ENCODE measurements around the gene ZCCHC4.

ZCCHC4 gene

GRCh38 chr4:25299476-25300203 lies 12.9 kb upstream of the ZCCHC4 start:
- Histone ChIP-seq H3K27ac (no peak overlapping the region), H3K9ac (ENCODE audit: insufficient read length) (no peak overlapping the region), H3K36me3 (ENCODE audit: insufficient read depth, low read length) (no peaks in the 10 kb centered on the region), H3K4me3 (no peak overlapping the region), H3K9me3 (ENCODE audit: low read depth, low read length) (no peaks in the 10 kb centered on the region)
- no peak for DNase-seq (ENCODE audit: low read depth, low spot score)
- TF ChIP-seq POLR2AphosphoS5 (IDR thresholded peaks at IDR 0.05; ENCODE audit: borderline replicate concordance, low read depth, low read length) (no peak), EZH2 (IDR thresholded peaks at IDR 0.05) (no peak), FOXP2 (optimal IDR thresholded peaks at IDR 0.05; ENCODE audit: control extremely low read depth, extremely low read length, insufficient read depth) (no peak)

- Histone ChIP-seq H3K27ac (no peak overlapping the region), H3K36me3 (ENCODE audit: insufficient read depth, low read length) (no peaks in the 10 kb centered on the region), H3K9ac (ENCODE audit: insufficient read length) (no peak overlapping the region), H3K9me3 (ENCODE audit: low read depth, low read length) (no peaks in the 10 kb centered on the region), H3K4me3 (no peak overlapping the region)
- TF ChIP-seq FOXP2 (optimal IDR thresholded peaks at IDR 0.05; ENCODE audit: control extremely low read depth, extremely low read length, insufficient read depth) (no peak), POLR2AphosphoS5 (IDR thresholded peaks at IDR 0.05; ENCODE audit: borderline replicate concordance, low read depth, low read length) (no peak), EZH2 (IDR thresholded peaks at IDR 0.05) (no peak)
- no peak for DNase-seq (ENCODE audit: low read depth, low spot score)
These were observed 11.1 kb upstream of the ZCCHC4 start for GRCh38 chr4:25301471-25301870.

DNA sequence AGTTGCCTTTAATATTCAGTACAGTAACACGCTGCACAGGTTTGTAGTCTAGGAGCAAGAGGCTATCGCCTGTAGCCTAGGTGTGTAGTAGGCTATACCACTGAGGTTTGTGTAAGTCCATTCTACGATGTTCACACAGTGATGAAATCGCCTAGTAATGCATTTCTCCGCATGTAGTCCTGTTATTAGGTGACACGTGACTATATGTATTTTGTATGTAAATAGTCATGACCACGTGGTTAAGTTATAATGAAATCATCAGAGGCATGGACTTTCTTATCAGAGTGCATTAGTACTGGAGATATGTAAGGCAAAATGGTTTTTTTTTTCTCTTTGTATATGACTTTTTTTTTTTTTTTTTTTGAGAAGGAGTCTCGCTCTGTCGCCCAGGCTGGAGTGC lies 9.9 kb upstream of the ZCCHC4 start:
- H3K36me3 ChIP-seq (ENCODE audit: insufficient read depth, low read length): no peaks in the 10 kb centered on the region
- H3K27ac ChIP-seq: no peak overlapping the region
- DNase-seq (ENCODE audit: low read depth, low spot score): no peak
- TF ChIP-seq FOXP2 (optimal IDR thresholded peaks at IDR 0.05; ENCODE audit: control extremely low read depth, extremely low read length, insufficient read depth) (no peak), EZH2 (IDR thresholded peaks at IDR 0.05) (no peak), POLR2AphosphoS5 (IDR thresholded peaks at IDR 0.05; ENCODE audit: borderline replicate concordance, low read depth, low read length) (no peak)
- no peak overlapping the region for H3K9ac ChIP-seq (ENCODE audit: insufficient read length)
- H3K4me3 ChIP-seq: no peak overlapping the region
- no peaks in the 10 kb centered on the region for H3K9me3 ChIP-seq (ENCODE audit: low read depth, low read length)

GRCh38 chr4:25303578-25303977 lies 9.0 kb upstream of the ZCCHC4 start:
- H3K9ac ChIP-seq (ENCODE audit: insufficient read length): no peak overlapping the region
- no peak for TF ChIP-seq POLR2AphosphoS5 (IDR thresholded peaks at IDR 0.05; ENCODE audit: borderline replicate concordance, low read depth, low read length)
- no peak for TF ChIP-seq EZH2 (IDR thresholded peaks at IDR 0.05)
- no peak for TF ChIP-seq FOXP2 (optimal IDR thresholded peaks at IDR 0.05; ENCODE audit: control extremely low read depth, extremely low read length, insufficient read depth)
- DNase-seq (ENCODE audit: low read depth, low spot score): no peak

GRCh38 chr4:25306518-25307057 lies 6.0 kb upstream of the ZCCHC4 start:
- TF ChIP-seq FOXP2 (optimal IDR thresholded peaks at IDR 0.05; ENCODE audit: control extremely low read depth, extremely low read length, insufficient read depth) (no peak), EZH2 (IDR thresholded peaks at IDR 0.05) (no peak), POLR2AphosphoS5 (IDR thresholded peaks at IDR 0.05; ENCODE audit: borderline replicate concordance, low read depth, low read length) (no peak)

More at GRCh38 chr4:25303578-25303977, 9.0 kb upstream of the ZCCHC4 start:
- Histone ChIP-seq H3K4me3 (no peak overlapping the region), H3K27ac (no peak overlapping the region), H3K36me3 (ENCODE audit: insufficient read depth, low read length) (no peaks in the 10 kb centered on the region), H3K9me3 (ENCODE audit: low read depth, low read length) (no peaks in the 10 kb centered on the region)

DNA sequence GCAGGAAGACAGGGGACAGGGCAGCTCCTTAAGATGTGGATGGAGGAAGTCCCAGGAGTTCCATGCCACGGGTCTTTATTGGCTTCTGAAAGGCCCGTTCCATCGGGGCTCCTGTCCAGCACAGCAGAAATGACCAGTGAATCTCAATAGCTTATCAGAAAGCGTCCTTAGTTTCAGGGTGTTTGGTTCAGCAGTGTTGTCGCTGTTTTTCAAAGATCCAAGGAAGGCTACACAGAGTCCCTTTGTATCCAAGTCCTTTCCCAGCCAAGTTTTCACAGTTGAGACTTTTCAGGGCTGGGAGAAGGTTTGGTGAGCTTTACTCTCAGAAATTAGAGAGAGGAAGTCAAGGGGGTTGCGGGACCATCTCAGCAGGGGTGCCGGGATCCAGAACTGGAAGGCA lies 5.0 kb upstream of the ZCCHC4 start:
- H3K36me3 ChIP-seq (ENCODE audit: insufficient read depth, low read length): no peaks in the 10 kb centered on the region
- DNase-seq (ENCODE audit: low read depth, low spot score): no peak
- H3K4me3 ChIP-seq: no peak overlapping the region
- no peak for TF ChIP-seq EZH2 (IDR thresholded peaks at IDR 0.05)
- no peak for TF ChIP-seq FOXP2 (optimal IDR thresholded peaks at IDR 0.05; ENCODE audit: control extremely low read depth, extremely low read length, insufficient read depth)
- no peak for TF ChIP-seq POLR2AphosphoS5 (IDR thresholded peaks at IDR 0.05; ENCODE audit: borderline replicate concordance, low read depth, low read length)
- H3K9ac ChIP-seq (ENCODE audit: insufficient read length): no peak overlapping the region
- no peak overlapping the region for H3K27ac ChIP-seq
- no peaks in the 10 kb centered on the region for H3K9me3 ChIP-seq (ENCODE audit: low read depth, low read length)

More at GRCh38 chr4:25306518-25307057, 6.0 kb upstream of the ZCCHC4 start:
- no peak overlapping the region for H3K9ac ChIP-seq (ENCODE audit: insufficient read length)
- H3K36me3 ChIP-seq (ENCODE audit: insufficient read depth, low read length): no peaks in the 10 kb centered on the region
- no peaks in the 10 kb centered on the region for H3K9me3 ChIP-seq (ENCODE audit: low read depth, low read length)
- H3K4me3 ChIP-seq: no peak overlapping the region
- no peak overlapping the region for H3K27ac ChIP-seq
- DNase-seq (ENCODE audit: low read depth, low spot score): no peak

- no peak for DNase-seq (ENCODE audit: low read depth, low spot score)
- Histone ChIP-seq H3K27ac (no peak overlapping the region), H3K9ac (ENCODE audit: insufficient read length) (no peak overlapping the region), H3K4me3 (no peak overlapping the region), H3K9me3 (ENCODE audit: low read depth, low read length) (no peaks in the 10 kb centered on the region), H3K36me3 (ENCODE audit: insufficient read depth, low read length) (no peaks in the 10 kb centered on the region)
- TF ChIP-seq EZH2 (IDR thresholded peaks at IDR 0.05): no peak
- no peak for TF ChIP-seq FOXP2 (optimal IDR thresholded peaks at IDR 0.05; ENCODE audit: control extremely low read depth, extremely low read length, insufficient read depth)
- TF ChIP-seq POLR2AphosphoS5 (IDR thresholded peaks at IDR 0.05; ENCODE audit: borderline replicate concordance, low read depth, low read length): no peak
These were observed 4.3 kb upstream of the ZCCHC4 start for GRCh38 chr4:25308306-25308705.

- DNase-seq (ENCODE audit: low read depth, low spot score): no peak
- Histone ChIP-seq H3K9me3 (ENCODE audit: low read depth, low read length) (no peaks in the 10 kb centered on the region), H3K9ac (ENCODE audit: insufficient read length) (no peak overlapping the region)
These were observed 3.8 kb upstream of the ZCCHC4 start for GRCh38 chr4:25308761-25309160.

More at GRCh38 chr4:25308761-25309160, 3.8 kb upstream of the ZCCHC4 start:
- Histone ChIP-seq H3K4me3 (no peak overlapping the region), H3K27ac (no peak overlapping the region), H3K36me3 (ENCODE audit: insufficient read depth, low read length) (no peaks in the 10 kb centered on the region)
- TF ChIP-seq POLR2AphosphoS5 (IDR thresholded peaks at IDR 0.05; ENCODE audit: borderline replicate concordance, low read depth, low read length) (no peak), EZH2 (IDR thresholded peaks at IDR 0.05) (no peak), FOXP2 (optimal IDR thresholded peaks at IDR 0.05; ENCODE audit: control extremely low read depth, extremely low read length, insufficient read depth) (no peak)

Measured in SK-N-MC (cell line).